GM12878 (cell line): Measurements from ENCODE around the gene ABCC1. TPM values are rescaled to one million over a fixed set of nuclear protein-coding genes. Genes with fewer than 3 reads are reported as not detected.

Experiments
- ATAC-seq: fragments of 200-7000 bp; cut with Tn5 transposase; 3 replicates; pipeline ENCODE4 v1.9.1; 2020; ENCODE audit warnings: mild to moderate bottlenecking, moderate library complexity
- BruUV-seq: library from RNA; stranded (reverse); fragments of 400-500 nt; replicated peaks from 2 replicates; lab custom pipeline; 2021; lab: Mats Ljungman, UMichigan
- CTCF ChIA-PET: fragments of 300-600 bp; sonication (Branson Sonifier 250); formaldehyde crosslinking; extraction: SDS; loops from one replicate; lab custom pipeline; 2021; ENCODE audit warnings: inconsistent platforms; lab: Yijun Ruan, JAX
- POLR2A ChIA-PET: fragments of 350-600 bp; formaldehyde crosslinking; extraction: SDS; loops from one replicate; lab custom pipeline; 2021; ENCODE audit warnings: inconsistent platforms; lab: Charles Lee
- RAD21 ChIA-PET: fragments of 300-600 bp; sonication (Branson Sonifier 250); formaldehyde crosslinking; loops from one replicate; lab custom pipeline; 2023; ENCODE audit warnings: antibody characterized with exemption; ENCODE audit not compliant: unreplicated experiment; lab: Charles Lee
- SMC1A ChIA-PET: fragments of 300-600 bp; sonication (Branson Sonifier 250); formaldehyde crosslinking; loops from one replicate; lab custom pipeline; 2023; ENCODE audit not compliant: unreplicated experiment, uncharacterized antibody; lab: Charles Lee
- DNase-seq: peaks from one replicate; pipeline ENCODE4 v3.0.0-alpha.2; 2011; ENCODE audit warnings: low read depth, low spot score
- FAIRE-seq: peaks from 3 replicates; lab custom pipeline; 2011; peaks lifted over from hg19 to GRCh38; lab: Jason Lieb, UNC
- H2AFZ ChIP-seq: 2 replicates; pipeline ENCODE4 v1.6.0; 2011; ENCODE audit warnings: low read depth, low read length, control low read depth; ENCODE audit not compliant: control insufficient read depth
- H3K27ac ChIP-seq: 2 replicates; pipeline ENCODE4 v1.5.1; 2011; ENCODE audit warnings: control low read depth; ENCODE audit not compliant: control insufficient read depth, insufficient read depth
- H3K27me3 ChIP-seq, 2 experiments: replicated peaks in 1 of 2; 2 replicates each; pipeline versions ENCODE4 v1.6.0 to v1.6.1; 2011; ENCODE audit warnings: low read length in 1 of 2; ENCODE audit not compliant: control insufficient read depth in 2 of 2, insufficient read depth in 2 of 2
- H3K36me3 ChIP-seq, 2 experiments: 2 replicates each; pipeline ENCODE4 v1.5.1; 2011; ENCODE audit warnings: low read length in 1 of 2; ENCODE audit not compliant: control insufficient read depth in 2 of 2, insufficient read depth in 2 of 2
- H3K4me1 ChIP-seq: 2 replicates; pipeline ENCODE4 v1.6.1; 2011; ENCODE audit warnings: mild to moderate bottlenecking, low read length, moderate library complexity, mixed read lengths; ENCODE audit not compliant: control insufficient read depth, insufficient read depth
- H3K4me2 ChIP-seq: 2 replicates; pipeline ENCODE4 v1.6.0; 2011; ENCODE audit warnings: control low read depth; ENCODE audit not compliant: control insufficient read depth, insufficient read depth
- H3K4me3 ChIP-seq: fragments of 200-600 bp; sonication (generic); 2 replicates; pipeline ENCODE4 v1.5.1; 2016
- H3K79me2 ChIP-seq: 2 replicates; pipeline ENCODE4 v1.6.0; 2011; ENCODE audit warnings: low read length; ENCODE audit not compliant: control insufficient read depth, insufficient read depth
- H3K9ac ChIP-seq: 2 replicates; pipeline ENCODE4 v1.8.0; 2011; ENCODE audit warnings: low read length, control low read depth, mixed read lengths; ENCODE audit not compliant: control insufficient read depth, insufficient read depth
- H3K9me3 ChIP-seq: replicated peaks from 3 replicates; pipeline ENCODE4 v1.5.1; 2011; ENCODE audit warnings: mild to moderate bottlenecking, low read length; ENCODE audit not compliant: control insufficient read depth, insufficient read depth
- H4K20me1 ChIP-seq: 2 replicates; pipeline ENCODE4 v1.6.0; 2011; ENCODE audit not compliant: control insufficient read depth, insufficient read depth
- ASH2L ChIP-seq: fragments of 300-600, 200-600 bp; sonication (generic); IDR thresholded peaks from 2 replicates; pipeline ENCODE4 v1.6.1; 2017; ENCODE audit warnings: low read depth, mild to moderate bottlenecking, borderline replicate concordance
- BCL11A ChIP-seq: IDR thresholded peaks from 2 replicates; pipeline ENCODE4 v1.6.1; 2011; ENCODE audit warnings: low read depth, low read length
- CBX3 ChIP-seq: fragments of 200-600 bp; sonication (generic); IDR thresholded peaks from 2 replicates; pipeline ENCODE4 v1.6.1; 2016; ENCODE audit warnings: low read depth, borderline replicate concordance
- CBX5 ChIP-seq: sonication (generic); IDR thresholded peaks from 2 replicates; pipeline ENCODE4 v1.6.1; 2016; ENCODE audit warnings: low read depth, moderate library complexity, mild to moderate bottlenecking, inconsistent platforms
- CREB1 ChIP-seq: IDR thresholded peaks from 2 replicates; pipeline ENCODE4 v1.6.1; 2012; ENCODE audit warnings: low read depth, mild to moderate bottlenecking, inconsistent platforms
- EGR1 ChIP-seq, 2 experiments: IDR thresholded peaks; 1 replicate in 1 of 2; 2 replicates in 1 of 2; pipeline ENCODE4 v1.6.1; 2011 to 2012; ENCODE audit warnings: low read depth in 2 of 2, low read length in 2 of 2, borderline replicate concordance in 1 of 2, mild to moderate bottlenecking in 1 of 2, moderate library complexity in 1 of 2
- HDAC2 ChIP-seq: fragments of 200-600 bp; sonication (generic); IDR thresholded peaks from 2 replicates; pipeline ENCODE4 v1.6.1; 2017
- HDGF ChIP-seq: fragments of 450-650 bp; IDR thresholded peaks from 2 replicates; pipeline ENCODE4 v1.6.1; 2016; ENCODE audit warnings: antibody characterized with exemption
- IKZF1 ChIP-seq: fragments of 450-650 bp; conservative IDR thresholded peaks from 2 replicates; pipeline ENCODE4 v1.6.1; 2017; ENCODE audit warnings: antibody characterized with exemption, mild to moderate bottlenecking
- IRF4 ChIP-seq: IDR thresholded peaks from 2 replicates; pipeline ENCODE4 v1.6.1; 2011; ENCODE audit warnings: low read depth, low read length
- NR2C1 ChIP-seq: fragments of 450-650 bp; IDR thresholded peaks from 2 replicates; pipeline ENCODE4 v1.6.1; 2017; ENCODE audit warnings: antibody characterized with exemption, mild to moderate bottlenecking, moderate library complexity
- POU2F2 ChIP-seq: IDR thresholded peaks from 3 replicates; pipeline ENCODE4 v1.6.1; 2011; ENCODE audit warnings: low read depth, mild to moderate bottlenecking, low read length, borderline replicate concordance
- SIX5 ChIP-seq: IDR thresholded peaks from 2 replicates; pipeline ENCODE4 v1.6.1; 2011; ENCODE audit warnings: mild to moderate bottlenecking, low read depth, low read length, moderate library complexity; ENCODE audit not compliant: severe bottlenecking
- SMAD5 ChIP-seq: IDR thresholded peaks from 2 replicates; pipeline ENCODE4 v1.6.1; 2016; ENCODE audit warnings: antibody characterized with exemption, low read depth
- SRF ChIP-seq, 2 experiments: IDR thresholded peaks; 2 replicates each; pipeline ENCODE4 v1.6.1; 2011; ENCODE audit warnings: low read depth in 2 of 2, low read length in 2 of 2, mild to moderate bottlenecking in 1 of 2, moderate library complexity in 1 of 2
- TARDBP ChIP-seq: IDR thresholded peaks from 2 replicates; pipeline ENCODE4 v1.6.1; 2016; ENCODE audit warnings: borderline replicate concordance
- USF2 ChIP-seq: IDR thresholded peaks from 2 replicates; pipeline ENCODE4 v1.6.1; 2011; ENCODE audit warnings: low read depth, low read length, improper control_type of control experiment, borderline replicate concordance
- YBX1 ChIP-seq: fragments of 450-650 bp; IDR thresholded peaks from 2 replicates; pipeline ENCODE4 v1.6.1; 2016; ENCODE audit warnings: antibody characterized with exemption
- ZNF622 ChIP-seq: fragments of 450-650 bp; IDR thresholded peaks from 2 replicates; pipeline ENCODE4 v1.6.1; 2017; ENCODE audit warnings: mild to moderate bottlenecking, inconsistent platforms
- WGBS: methylation state at CpG from one replicate; pipeline ENCODE4 v1.1.6; 2016; ENCODE audit warnings: low lambda C conversion rate; ENCODE audit not compliant: insufficient replicate concordance, insufficient coverage; ENCODE audit errors: missing lambda C conversion rate; 5-methylcytosine and 5-hydroxymethylcytosine counted together
- in situ Hi-C: fragments of 300-500 bp; cut with MboI; formaldehyde crosslinking; loops from 9 replicates; pipeline ENCODE4 v1.14.3; 2018; ENCODE audit warnings: mixed read lengths
- intact Hi-C: fragments of 100-400 bp; cut with micrococcal nuclease; formaldehyde crosslinking; loops from one replicate; pipeline ENCODE4 v1.14.2; 2022; ENCODE audit not compliant: unreplicated experiment
- polyA plus RNA-seq, 11 experiments: library from polyadenylated mRNA; depleted of rRNA in 4 of 11; unstranded in 6 of 11; stranded (reverse) in 5 of 11; fragments of >200 nt; fragmentation: Nextera tagmentation in 4 of 11; fragmentation: Illumina TruSeq in 1 of 11; extraction: Ambion mirVana in 4 of 11; extraction: Trizol in 1 of 11; gene quantifications; 1 replicate in 1 of 11; 2 replicates in 10 of 11; pipeline versions ENCODE4 v1.2.1 to v1.2.3, GENCODE V29; 2011 to 2016; ENCODE audit warnings: inconsistent platforms in 2 of 11, missing spikeins in 2 of 11, low read depth in 1 of 11
- total RNA-seq, 4 experiments: library from RNA; depleted of rRNA in 3 of 4; stranded (reverse); fragments of >200 nt in 3 of 4; fragmentation: Illumina TruSeq in 1 of 4; extraction: Trizol in 1 of 4; gene quantifications; 2 replicates each; pipeline versions ENCODE4 v1.2.1 to v1.2.3, GENCODE V29; 2013 to 2021
- TF ChIP-seq, protein P1 (sequence below): IDR thresholded peaks from 2 replicates; pipeline ENCODE4 v1.6.1; 2012; ENCODE audit warnings: low read depth, low read length, improper control_type of control experiment
- TF ChIP-seq, protein P2 (sequence below): IDR thresholded peaks from 2 replicates; pipeline ENCODE4 v1.6.1; 2012; ENCODE audit warnings: low read depth, low read length, improper control_type of control experiment
- TF ChIP-seq, protein P3 (sequence below): IDR thresholded peaks from 2 replicates; pipeline ENCODE4 v1.6.1; 2011; ENCODE audit warnings: low read depth, mild to moderate bottlenecking, low read length, moderate library complexity, borderline replicate concordance; ENCODE audit errors: extremely low read depth

ABCC1 gene
- total and polyA plus RNA-seq, 10 of the 15 experiments (the other 5 are each of a cell fraction or from before 2014, with no cell fraction given) = 3.2 to 44.6 (median 14.5) TPM

DNA sequence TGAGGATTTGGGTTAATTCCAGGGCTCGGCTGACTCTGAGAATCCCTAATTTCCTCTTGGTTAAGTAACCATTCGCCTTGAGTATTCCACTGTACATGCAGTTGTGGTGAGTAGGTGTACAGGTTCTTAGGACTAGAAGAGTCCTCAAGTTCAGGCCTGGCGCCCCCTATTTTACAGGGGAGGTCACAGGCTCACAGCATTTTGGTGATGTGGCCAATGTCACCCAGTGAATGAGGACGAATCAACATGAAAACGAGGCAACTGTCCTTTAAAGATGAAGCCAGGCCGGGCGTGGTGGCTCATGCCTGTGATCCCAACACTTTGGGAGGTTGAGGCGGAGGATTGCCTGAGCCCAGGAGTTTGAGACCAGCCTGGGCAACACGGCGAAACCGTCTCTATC, 218.5 kb downstream of the ABCC1 start (continued):
- TF ChIP-seq, protein P1, sequence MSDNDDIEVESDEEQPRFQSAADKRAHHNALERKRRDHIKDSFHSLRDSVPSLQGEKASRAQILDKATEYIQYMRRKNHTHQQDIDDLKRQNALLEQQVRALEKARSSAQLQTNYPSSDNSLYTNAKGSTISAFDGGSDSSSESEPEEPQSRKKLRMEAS = no peak
- TF ChIP-seq CBX3 (no peak), BCL11A (no peak), HDAC2 (no peak)
- TF ChIP-seq, protein P2, sequence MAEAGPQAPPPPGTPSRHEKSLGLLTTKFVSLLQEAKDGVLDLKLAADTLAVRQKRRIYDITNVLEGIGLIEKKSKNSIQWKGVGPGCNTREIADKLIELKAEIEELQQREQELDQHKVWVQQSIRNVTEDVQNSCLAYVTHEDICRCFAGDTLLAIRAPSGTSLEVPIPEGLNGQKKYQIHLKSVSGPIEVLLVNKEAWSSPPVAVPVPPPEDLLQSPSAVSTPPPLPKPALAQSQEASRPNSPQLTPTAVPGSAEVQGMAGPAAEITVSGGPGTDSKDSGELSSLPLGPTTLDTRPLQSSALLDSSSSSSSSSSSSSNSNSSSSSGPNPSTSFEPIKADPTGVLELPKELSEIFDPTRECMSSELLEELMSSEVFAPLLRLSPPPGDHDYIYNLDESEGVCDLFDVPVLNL = no peak
- TF ChIP-seq, all 136 proteins: peak for 0

DNA sequence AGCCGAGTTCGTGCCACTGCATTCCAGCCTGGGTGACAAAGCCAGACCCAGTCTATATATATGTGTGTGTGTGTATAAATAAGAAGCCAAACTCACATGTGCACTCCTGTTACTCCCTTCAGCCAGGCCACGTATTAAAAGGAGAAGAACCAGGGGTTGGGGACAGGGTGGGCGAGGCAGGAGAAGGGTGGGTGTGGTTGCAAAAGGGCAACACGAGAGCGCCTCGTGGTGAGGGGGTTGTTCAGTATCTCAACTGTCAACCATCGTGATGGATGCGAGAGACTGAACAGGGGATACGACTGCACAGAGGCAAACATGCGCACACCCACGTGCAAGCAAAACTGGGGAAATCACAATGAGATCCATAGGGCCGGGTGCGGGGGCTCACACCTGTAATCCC, 219.0 kb downstream of the ABCC1 start:
- DNase-seq = no peak
- H3K79me2 ChIP-seq = no peaks in the 10 kb centered on the region
- WGBS = 59% methylated on average over 12 of the region's 14 CpGs
- ChIA-PET SMC1A (no interaction called here), CTCF (no interaction called here), POLR2A (no interaction called here), RAD21 (no interaction called here)
- H3K27ac ChIP-seq = no peak overlapping the region
- H3K9ac ChIP-seq = no peak overlapping the region
- in situ Hi-C loops = no loop called here
- no peak overlapping the region for H3K4me2 ChIP-seq
- H4K20me1 ChIP-seq = no peaks in the 10 kb centered on the region
- no peak overlapping the region for H2AFZ ChIP-seq
- H3K4me3 ChIP-seq = no peak overlapping the region
- H3K9me3 ChIP-seq = no peaks in the 10 kb centered on the region
- H3K27me3 ChIP-seq = no peaks in the 10 kb centered on the region
- no peak for TF ChIP-seq ZNF622
- no peak for TF ChIP-seq CBX5
- TF ChIP-seq SIX5 = no peak
- TF ChIP-seq, protein P2 = no peak
- no peak for TF ChIP-seq SMAD5
- no peak for TF ChIP-seq BCL11A
- no peak for TF ChIP-seq TARDBP
- no peak for TF ChIP-seq CREB1
- TF ChIP-seq CBX3 = no peak
- no peak for TF ChIP-seq ASH2L
- no peak for TF ChIP-seq POU2F2
- TF ChIP-seq, protein P3, sequence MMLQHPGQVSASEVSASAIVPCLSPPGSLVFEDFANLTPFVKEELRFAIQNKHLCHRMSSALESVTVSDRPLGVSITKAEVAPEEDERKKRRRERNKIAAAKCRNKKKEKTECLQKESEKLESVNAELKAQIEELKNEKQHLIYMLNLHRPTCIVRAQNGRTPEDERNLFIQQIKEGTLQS = no peak
- TF ChIP-seq HDGF = no peak
- no peak for TF ChIP-seq NR2C1
- TF ChIP-seq USF2 = no peak
- no peak for TF ChIP-seq IRF4
- TF ChIP-seq IKZF1 = no peak
- TF ChIP-seq YBX1 = no peak
- TF ChIP-seq EGR1 (IDR thresholded peaks at IDR 0.05; ENCODE audit: borderline replicate concordance in 1 of 2, low read depth in 2 of 2, low read length in 2 of 2) = no peak
- no peak for TF ChIP-seq SRF (IDR thresholded peaks at IDR 0.05; ENCODE audit: low read depth in 2 of 2, low read length in 2 of 2)
- no TSS peak for BruUV-seq
- intact Hi-C loops = no loop called here
- H3K36me3 ChIP-seq = no peaks in the 10 kb centered on the region
- H3K4me1 ChIP-seq = no peaks in the 10 kb centered on the region
- FAIRE-seq = no peak
- no peak for ATAC-seq
